Mesothelial cell of epicardium (in vitro differentiated cells): ENCODE data around the gene THSD7A. TPM values are rescaled to one million over a fixed set of nuclear protein-coding genes. Genes with fewer than 3 reads are reported as not detected.

Experiments used
- DNase-seq, 2 experiments: peaks; one replicate each; pipeline ENCODE4 v3.0.0; 2021; ENCODE audit warnings: low spot score in 2 of 2; ENCODE audit not compliant: unreplicated experiment in 2 of 2
- H3K27ac Mint-ChIP-seq: 2 replicates; pipeline ENCODE4 v1.8.0; 2021; ENCODE audit warnings: mixed read lengths
- H3K27me3 Mint-ChIP-seq: 2 replicates; pipeline ENCODE4 v1.8.0; 2021; ENCODE audit warnings: low read depth, mixed read lengths
- H3K36me3 Mint-ChIP-seq: 2 replicates; pipeline ENCODE4 v1.8.0; 2021; ENCODE audit warnings: mixed read lengths
- H3K4me1 Mint-ChIP-seq: 2 replicates; pipeline ENCODE4 v1.8.0; 2021; ENCODE audit warnings: mixed read lengths
- H3K4me3 Mint-ChIP-seq: 2 replicates; pipeline ENCODE4 v1.8.0; 2021; ENCODE audit warnings: mild to moderate bottlenecking, moderate library complexity, mixed read lengths
- H3K9me3 Mint-ChIP-seq: 2 replicates; pipeline ENCODE4 v1.8.0; 2021; ENCODE audit warnings: mixed read lengths
- CTCF ChIP-seq: fragments of 200-600 bp; sonication (generic); IDR thresholded peaks from one replicate; pipeline ENCODE4 v1.5.0; 2021; ENCODE audit warnings: antibody characterized with exemption; ENCODE audit not compliant: unreplicated experiment
- total RNA-seq: library from RNA; stranded (reverse); gene quantifications from 3 replicates; pipeline ENCODE4 v1.2.1, GENCODE V29; 2021

THSD7A gene
- total RNA-seq, 1 donor from 2014 or later, result 13.4 TPM

GRCh38 chr7:11592699-11593098, 239.3 kb downstream of the THSD7A start:
- Mint-ChIP-seq H3K9me3 (peaks cover 4% of the 10 kb centered on the region), H3K4me3 (no peak overlapping the region), H3K27me3 (no peaks in the 10 kb centered on the region), H3K36me3 (peaks cover 3% of the 10 kb centered on the region), H3K27ac (no peak overlapping the region), H3K4me1 (peaks cover 4% of the 10 kb centered on the region)
- DNase-seq, result no peak
- TF ChIP-seq CTCF, result no peak

- no peak for DNase-seq
- Mint-ChIP-seq H3K27me3 (no peaks in the 10 kb centered on the region), H3K36me3 (peaks cover 3% of the 10 kb centered on the region), H3K4me1 (peaks cover 4% of the 10 kb centered on the region), H3K4me3 (no peak overlapping the region), H3K27ac (no peak overlapping the region), H3K9me3 (peaks cover 4% of the 10 kb centered on the region)
- TF ChIP-seq CTCF, result no peak
These were observed 240.1 kb downstream of the THSD7A start for GRCh38 chr7:11591943-11592342.

GRCh38 chr7:11591055-11591633, 240.9 kb downstream of the THSD7A start:
- H3K4me3 Mint-ChIP-seq, result no peak overlapping the region
- peaks cover 4% of the 10 kb centered on the region for H3K9me3 Mint-ChIP-seq
- H3K27ac Mint-ChIP-seq, result no peak overlapping the region
- H3K4me1 Mint-ChIP-seq, result peaks cover 4% of the 10 kb centered on the region
- no peak for DNase-seq
- no peak for TF ChIP-seq CTCF
- peaks cover 3% of the 10 kb centered on the region for H3K36me3 Mint-ChIP-seq
- H3K27me3 Mint-ChIP-seq, result no peaks in the 10 kb centered on the region

- no peak for DNase-seq
- Mint-ChIP-seq H3K27me3 (no peaks in the 10 kb centered on the region), H3K36me3 (peaks cover 3% of the 10 kb centered on the region), H3K4me3 (no peak overlapping the region), H3K4me1 (peaks cover 6% of the 10 kb centered on the region), H3K27ac (no peak overlapping the region), H3K9me3 (no peaks in the 10 kb centered on the region)
- no peak for TF ChIP-seq CTCF
These were observed 242.7 kb downstream of the THSD7A start for GRCh38 chr7:11589251-11589650.

GRCh38 chr7:11587814-11588213, 244.2 kb downstream of the THSD7A start:
- Mint-ChIP-seq H3K27ac (no peak overlapping the region), H3K4me1 (peaks cover 6% of the 10 kb centered on the region), H3K27me3 (no peaks in the 10 kb centered on the region), H3K4me3 (no peak overlapping the region), H3K36me3 (peaks cover 3% of the 10 kb centered on the region), H3K9me3 (no peaks in the 10 kb centered on the region)
- no peak for TF ChIP-seq CTCF
- DNase-seq, result no peak

GRCh38 chr7:11587048-11587447, 244.9 kb downstream of the THSD7A start:
- no peak overlapping the region for H3K27ac Mint-ChIP-seq
- H3K4me3 Mint-ChIP-seq, result no peak overlapping the region
- TF ChIP-seq CTCF, result no peak
- H3K27me3 Mint-ChIP-seq, result no peaks in the 10 kb centered on the region
- H3K4me1 Mint-ChIP-seq, result peaks cover 6% of the 10 kb centered on the region
- H3K9me3 Mint-ChIP-seq, result no peaks in the 10 kb centered on the region
- DNase-seq, result no peak
- peaks cover 3% of the 10 kb centered on the region for H3K36me3 Mint-ChIP-seq
